SKM-1 treated with dmso at 0.1 percent for 144 hours (cell line): ENCODE measurements around the gene NGLY1.

Experiments
- DNase-seq: peaks from one replicate; lab custom pipeline; 2025; ENCODE audit not compliant: unreplicated experiment; lab: John Stamatoyannopoulos, UW

NGLY1 gene, protein sequence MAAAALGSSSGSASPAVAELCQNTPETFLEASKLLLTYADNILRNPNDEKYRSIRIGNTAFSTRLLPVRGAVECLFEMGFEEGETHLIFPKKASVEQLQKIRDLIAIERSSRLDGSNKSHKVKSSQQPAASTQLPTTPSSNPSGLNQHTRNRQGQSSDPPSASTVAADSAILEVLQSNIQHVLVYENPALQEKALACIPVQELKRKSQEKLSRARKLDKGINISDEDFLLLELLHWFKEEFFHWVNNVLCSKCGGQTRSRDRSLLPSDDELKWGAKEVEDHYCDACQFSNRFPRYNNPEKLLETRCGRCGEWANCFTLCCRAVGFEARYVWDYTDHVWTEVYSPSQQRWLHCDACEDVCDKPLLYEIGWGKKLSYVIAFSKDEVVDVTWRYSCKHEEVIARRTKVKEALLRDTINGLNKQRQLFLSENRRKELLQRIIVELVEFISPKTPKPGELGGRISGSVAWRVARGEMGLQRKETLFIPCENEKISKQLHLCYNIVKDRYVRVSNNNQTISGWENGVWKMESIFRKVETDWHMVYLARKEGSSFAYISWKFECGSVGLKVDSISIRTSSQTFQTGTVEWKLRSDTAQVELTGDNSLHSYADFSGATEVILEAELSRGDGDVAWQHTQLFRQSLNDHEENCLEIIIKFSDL

DNA sequence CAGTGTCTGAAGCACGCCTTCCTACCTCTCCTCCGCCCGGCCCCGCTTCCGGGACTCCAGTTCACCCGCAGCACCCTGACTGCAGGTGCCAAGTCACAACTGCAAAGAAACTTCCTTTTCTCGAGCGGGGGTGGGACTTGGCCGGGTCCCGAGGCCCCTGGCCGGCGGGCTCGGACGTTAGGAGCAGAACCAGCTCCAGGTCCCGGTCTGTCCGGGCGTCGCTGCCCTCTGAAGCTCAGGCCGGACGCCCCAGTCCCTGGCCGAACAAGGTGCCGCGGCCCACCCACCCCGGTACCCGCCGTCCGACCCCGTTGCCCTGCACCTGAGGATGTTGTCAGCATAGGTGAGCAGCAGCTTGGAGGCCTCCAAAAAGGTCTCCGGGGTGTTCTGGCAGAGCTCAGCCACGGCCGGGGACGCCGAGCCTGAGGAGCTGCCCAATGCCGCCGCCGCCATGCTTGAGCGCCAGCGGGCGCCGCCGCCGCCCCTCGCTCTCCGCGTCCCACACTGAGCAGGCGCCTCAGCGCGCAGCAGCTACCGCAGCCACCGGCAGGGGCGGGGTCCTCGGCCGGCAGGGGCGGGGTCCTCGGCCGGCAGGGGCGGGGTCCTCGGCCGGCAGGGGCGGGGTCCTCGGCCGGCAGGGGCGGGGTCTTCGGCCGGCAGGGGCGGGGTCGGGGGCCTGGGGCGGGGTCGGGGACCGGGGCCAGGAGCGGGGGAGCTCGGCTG is at the start of gene NGLY1:
Gene NGLY1, minus strand, starts transcription at position 506 of the 723 bp plus-strand sequence. Its CDS starts 53 bp downstream, at position 453.
- DNase-seq, result peak; percentile 65

GRCh38 chr3:25831578-25831977 is 48.3 kb upstream of the NGLY1 start:
- peak; percentile 40 for DNase-seq

DNA sequence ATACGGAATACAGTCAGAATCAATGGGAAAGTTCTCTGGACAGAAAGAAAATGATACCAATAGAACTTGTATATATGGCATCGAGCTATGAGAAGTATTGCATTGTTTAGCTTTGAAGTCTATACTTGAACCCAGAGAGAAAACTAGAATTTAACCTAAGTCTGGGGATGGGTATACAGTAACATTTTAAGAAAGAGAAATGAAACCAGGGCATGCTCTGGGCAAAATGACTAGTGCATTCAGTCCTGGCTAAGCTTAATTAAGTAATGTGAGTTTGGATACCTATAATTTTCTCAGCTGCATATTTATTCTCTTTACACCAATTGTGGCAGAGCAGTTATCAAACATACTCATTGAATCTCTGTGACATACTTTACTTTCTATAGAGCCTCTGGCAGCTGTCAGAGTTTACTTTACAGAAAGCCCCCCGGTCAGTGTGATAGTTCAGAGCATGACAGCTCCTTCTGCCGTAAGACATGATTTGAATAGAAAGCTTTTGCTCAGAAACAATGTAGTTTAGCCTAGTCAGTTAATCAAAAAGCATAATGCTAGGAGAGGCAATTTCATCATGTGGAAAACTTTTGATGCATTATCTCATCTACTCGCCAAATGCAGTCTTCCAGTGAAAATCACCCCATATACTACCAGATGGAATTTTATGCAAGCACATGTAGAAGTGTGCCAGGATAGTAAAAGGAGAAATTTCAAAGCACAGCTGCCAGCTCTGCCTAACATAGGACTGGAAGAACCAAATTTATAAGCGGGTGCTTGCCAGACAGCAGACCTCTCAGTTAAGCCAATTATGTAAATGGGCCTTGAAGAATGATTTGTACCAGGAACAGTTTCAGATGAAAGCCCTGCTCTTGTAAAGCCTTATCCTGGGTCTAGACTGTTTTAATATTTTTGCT is 47.4 kb upstream of the NGLY1 start:
- DNase-seq, result no peak

- DNase-seq, result no peak
Measured at GRCh38 chr3:25826510-25826909, 43.3 kb upstream of the NGLY1 start.

DNA sequence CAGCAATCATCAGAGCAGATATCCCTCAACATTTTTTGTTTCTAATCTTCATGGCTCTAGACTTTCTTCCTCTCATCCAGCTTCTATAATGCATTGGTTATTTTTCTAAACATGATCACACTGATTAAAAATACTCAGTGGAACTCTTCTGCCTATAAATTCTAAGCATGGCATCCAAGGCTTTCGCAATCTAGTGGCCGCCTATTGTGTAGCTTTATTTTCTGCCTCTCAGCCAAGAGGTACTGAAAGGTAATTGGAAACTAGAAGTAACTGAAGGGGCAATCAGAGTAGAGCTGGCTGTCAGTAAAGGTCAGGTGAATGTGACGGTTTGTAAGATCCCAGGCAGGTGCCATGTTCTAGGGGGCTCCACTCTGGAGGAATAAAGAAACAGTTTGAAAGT is 40.1 kb upstream of the NGLY1 start:
- no peak for DNase-seq

DNA sequence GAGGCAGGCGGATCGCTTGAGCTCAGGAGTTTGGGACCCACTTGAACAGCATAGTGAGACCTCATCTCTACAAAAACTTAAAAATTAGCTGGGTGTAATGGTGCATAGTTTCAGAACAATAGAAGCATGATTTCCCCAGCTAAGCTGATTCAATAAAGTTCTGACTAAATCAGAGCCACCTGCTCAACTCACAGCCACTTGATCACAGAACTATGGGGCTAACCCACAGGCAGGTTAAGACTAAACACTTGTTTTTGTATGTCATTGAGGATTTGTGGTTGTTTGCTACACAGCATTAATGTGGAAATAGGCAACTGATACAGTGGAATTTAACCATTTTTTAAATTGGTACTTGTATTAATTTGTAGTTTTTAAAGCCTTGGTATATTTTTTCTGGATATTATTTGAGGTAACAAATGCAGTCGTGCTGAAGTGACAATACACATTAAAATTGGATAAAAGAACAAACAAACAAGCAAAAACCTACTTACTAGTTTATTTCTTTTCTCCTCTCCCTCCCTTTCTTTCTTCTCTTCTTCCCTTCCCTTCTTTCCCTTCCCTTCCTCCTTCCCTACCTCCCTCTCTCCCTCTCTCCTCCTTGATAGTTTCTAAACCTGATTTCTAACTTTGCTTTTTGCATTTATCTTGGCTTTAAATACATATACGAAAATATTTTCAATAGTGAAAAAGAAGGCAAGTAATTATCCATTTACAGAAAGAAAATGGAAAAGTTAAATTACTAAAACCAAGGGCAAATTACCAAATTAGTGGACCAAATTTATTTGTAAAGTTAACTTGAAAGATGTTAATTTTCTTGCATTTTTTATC is 38.7 kb upstream of the NGLY1 start:
- no peak for DNase-seq

- no peak for DNase-seq
Measured at GRCh38 chr3:25820816-25821486, 37.7 kb upstream of the NGLY1 start.

GRCh38 chr3:25820366-25820765 is 37.1 kb upstream of the NGLY1 start:
- no peak for DNase-seq

GRCh38 chr3:25818335-25818734 is 35.1 kb upstream of the NGLY1 start:
- DNase-seq, result no peak

GRCh38 chr3:25817638-25818037 is 34.4 kb upstream of the NGLY1 start:
- no peak for DNase-seq

DNA sequence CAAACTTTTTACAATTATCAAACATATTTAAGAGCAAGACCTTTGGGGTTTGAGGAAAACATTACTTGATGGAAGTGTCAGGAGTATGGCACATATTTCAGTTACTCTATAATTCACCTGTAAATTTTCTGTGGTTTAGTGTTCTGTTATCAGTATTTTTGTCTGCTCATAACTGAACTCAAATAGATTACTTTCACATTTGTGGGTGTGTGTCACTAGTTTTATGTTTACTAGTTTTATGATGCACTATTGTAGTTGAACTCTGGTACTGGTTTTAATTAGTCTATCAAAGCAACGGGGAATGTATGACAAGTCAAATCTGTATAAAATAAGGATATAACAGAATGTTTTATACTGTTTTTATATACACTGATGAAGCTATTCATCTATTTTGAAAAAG is 33.9 kb upstream of the NGLY1 start:
- no peak for DNase-seq

DNA sequence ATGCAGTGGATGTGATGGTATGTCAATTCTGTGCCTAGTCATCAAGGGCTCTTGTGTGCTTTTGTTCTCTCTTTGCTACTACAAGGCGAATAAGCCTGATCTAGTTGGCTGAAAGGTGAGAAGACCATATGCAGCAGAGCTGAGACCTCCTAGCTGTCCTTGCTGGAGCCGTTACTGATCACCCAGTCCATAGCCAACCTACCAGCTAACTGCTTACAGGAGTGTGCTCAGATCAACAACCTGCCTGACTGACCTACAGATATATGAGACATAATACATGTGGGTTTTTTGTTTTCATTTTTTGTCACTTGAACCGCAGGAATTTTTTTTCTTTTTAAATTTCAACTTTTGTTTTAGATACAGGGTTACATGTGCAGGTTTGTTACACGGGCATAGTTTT is 29.4 kb upstream of the NGLY1 start:
- DNase-seq, result no peak

DNA sequence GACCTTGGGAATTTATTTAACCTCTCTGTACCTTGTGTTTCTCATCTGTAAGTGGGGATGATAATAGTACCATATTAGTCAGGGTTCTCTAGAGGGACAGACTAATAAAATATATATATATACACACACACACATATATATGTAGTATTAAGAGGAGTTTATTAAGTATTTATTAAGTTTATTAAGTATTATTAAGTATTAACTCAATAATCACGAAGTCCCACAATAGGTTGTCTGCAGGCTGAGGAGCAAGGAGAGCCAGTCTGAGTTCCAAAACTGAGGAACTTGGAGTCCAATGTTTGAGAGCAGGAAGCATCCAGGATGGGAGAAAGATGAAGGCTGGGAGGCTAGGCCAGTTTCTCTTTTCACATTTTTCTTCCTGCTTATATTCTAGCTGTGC is 21.4 kb upstream of the NGLY1 start:
- no peak for DNase-seq

DNA sequence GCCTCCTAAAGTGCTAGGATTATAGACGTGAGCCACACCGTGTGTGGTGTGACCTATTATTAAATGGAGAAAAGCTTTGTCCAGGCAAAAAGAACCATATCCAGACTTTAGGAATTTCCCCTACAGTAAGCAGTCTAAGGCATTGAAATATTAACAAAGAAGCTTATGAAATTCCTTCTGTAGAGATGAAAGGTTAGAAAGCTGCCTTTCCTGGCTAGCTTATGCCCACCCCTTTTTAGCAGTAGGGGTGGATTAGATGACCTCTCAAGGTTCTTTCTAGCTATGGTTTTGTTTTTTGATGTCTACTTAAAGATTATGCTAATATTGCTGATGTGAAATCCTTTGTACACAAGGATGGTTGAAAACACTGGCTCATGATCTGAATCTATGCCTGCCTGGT is 20.6 kb upstream of the NGLY1 start:
- no peak for DNase-seq

DNA sequence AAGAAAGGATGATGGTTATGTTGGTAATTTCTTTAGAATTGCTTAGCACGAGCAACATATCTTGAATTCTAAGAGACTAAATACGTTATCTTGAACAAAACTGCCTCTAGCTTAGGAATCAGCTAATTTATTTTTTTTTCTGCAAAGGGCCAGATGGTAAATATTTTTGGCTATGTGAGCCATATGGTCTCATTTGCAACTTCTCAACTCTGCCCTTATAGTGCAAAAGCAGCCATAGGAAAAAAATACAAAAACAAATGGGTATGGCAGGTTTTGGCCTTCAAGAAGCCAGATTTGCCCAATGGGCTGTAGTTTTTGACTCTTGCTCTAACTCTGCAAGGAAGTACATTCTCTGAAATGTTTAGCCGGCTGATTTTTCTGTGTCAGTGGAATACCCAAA is 18.5 kb upstream of the NGLY1 start:
- DNase-seq, result no peak

DNA sequence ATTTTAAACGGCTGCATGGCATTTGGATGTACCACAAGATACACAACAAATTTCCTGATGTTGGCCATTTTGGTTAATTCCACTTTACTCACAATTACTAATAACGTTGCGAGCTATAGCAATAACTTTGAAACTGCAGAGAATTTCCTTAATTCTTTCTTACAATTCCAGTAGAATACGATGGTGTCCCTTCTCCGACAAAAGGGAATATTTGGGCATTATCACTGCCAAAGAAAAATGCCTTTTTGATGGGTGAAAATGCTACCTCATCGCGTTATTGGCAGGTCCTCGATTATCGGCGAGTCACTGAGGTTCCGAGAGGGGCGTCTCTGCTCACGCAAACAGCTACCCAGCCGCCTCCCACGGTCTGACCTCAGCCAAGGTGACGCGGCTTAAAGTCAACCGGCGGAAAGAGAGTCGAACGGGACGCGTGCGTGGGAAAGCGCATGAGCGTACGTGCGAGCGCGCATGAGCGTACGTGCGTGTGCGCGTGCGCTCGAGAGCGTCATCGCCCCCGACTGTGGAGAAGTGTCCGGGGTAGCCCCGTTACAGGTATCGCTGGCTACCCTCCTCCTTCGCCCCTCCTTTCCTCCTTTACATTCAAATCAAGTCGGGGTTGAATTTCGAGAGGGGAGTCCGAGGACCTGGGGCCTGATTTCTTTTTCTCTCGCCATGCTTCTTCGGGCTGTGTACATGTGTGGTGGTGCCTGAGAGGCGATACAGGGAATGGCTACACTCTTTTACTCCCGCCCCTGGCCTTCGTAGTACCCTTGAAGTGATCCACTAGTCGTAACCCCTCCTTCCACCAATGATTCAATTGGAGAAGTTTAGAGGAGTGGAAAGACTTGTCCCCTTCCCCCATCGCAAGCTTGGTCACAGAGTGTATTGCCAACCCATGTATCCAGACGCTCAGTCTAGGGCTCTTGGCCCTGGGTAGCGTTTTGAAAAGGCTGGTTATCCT is 6.6 kb upstream of the NGLY1 start, which contains the start of gene OXSM:
Gene OXSM, plus strand, starts transcription at position 495 of the 961 bp plus-strand sequence. CDS start 931 bp downstream, outside the sequence.
- DNase-seq, result peak; percentile 89

GRCh38 chr3:25789209-25789595 is 6.0 kb upstream of the NGLY1 start:
- DNase-seq, result no peak

GRCh38 chr3:25787689-25788088 is 4.4 kb upstream of the NGLY1 start:
- DNase-seq, result no peak
